K562 (cell line): ENCODE results near the gene SYNJ2. TPM values are rescaled to one million over a fixed set of nuclear protein-coding genes. Genes with fewer than 3 reads are reported as not detected.

Source experiments
- ASH1L ChIP-seq: fragments of 450-650 bp; IDR thresholded peaks from 2 replicates; pipeline ENCODE4 v1.6.1; 2018; ENCODE audit warnings: borderline replicate concordance, mild to moderate bottlenecking, low read depth; ENCODE audit not compliant: partially characterized antibody
- FIP1L1 ChIP-seq: fragments of 200-400 bp; formaldehyde crosslinking; IDR thresholded peaks from 2 replicates; pipeline ENCODE4 v1.6.1; 2018; ENCODE audit warnings: mild to moderate bottlenecking, low read depth, low read length; ENCODE audit not compliant: poor library complexity, severe bottlenecking
- GABPB1 ChIP-seq: sonication (generic); formaldehyde crosslinking; IDR thresholded peaks from 2 replicates; pipeline ENCODE4 v1.8.0; 2022; ENCODE audit warnings: mild to moderate bottlenecking, missing genetic modification reagents
- HMGN3 ChIP-seq: IDR thresholded peaks from 2 replicates; pipeline ENCODE4 v1.6.1; 2011; ENCODE audit warnings: borderline replicate concordance, low read depth, mild to moderate bottlenecking, mixed read lengths, low read length; ENCODE audit not compliant: insufficient read length; ENCODE audit errors: extremely low read depth
- KAT2B ChIP-seq: IDR thresholded peaks from one replicate; pipeline ENCODE4 v1.6.1; 2012; ENCODE audit warnings: low read depth, mild to moderate bottlenecking, control low read depth, inconsistent platforms, low read length, moderate library complexity
- MBD2 ChIP-seq: sonication (generic); IDR thresholded peaks from 2 replicates; pipeline ENCODE4 v1.6.1; 2016; ENCODE audit warnings: low read depth, borderline replicate concordance
- PHF20 ChIP-seq: fragments of 450-650 bp; IDR thresholded peaks from 2 replicates; pipeline ENCODE4 v1.6.1; 2018; ENCODE audit not compliant: partially characterized antibody
- PRPF4 ChIP-seq: fragments of 200-400 bp; formaldehyde crosslinking; IDR thresholded peaks from one replicate; pipeline ENCODE4 v1.6.1; 2017; ENCODE audit warnings: low read length, low read depth, mild to moderate bottlenecking; ENCODE audit not compliant: insufficient read depth, poor library complexity, severe bottlenecking
- PTBP1 ChIP-seq: fragments of 200-400 bp; formaldehyde crosslinking; IDR thresholded peaks from 2 replicates; pipeline ENCODE4 v1.6.1; 2017; ENCODE audit warnings: low read depth, low read length
- ZNF124 ChIP-seq: sonication (generic); formaldehyde crosslinking; IDR thresholded peaks from 2 replicates; pipeline ENCODE4 v1.8.1; 2022; ENCODE audit warnings: missing genetic modification reagents
- ZNF134 ChIP-seq: fragments of 250-450 bp; sonication (Bioruptor Pico); conservative IDR thresholded peaks from 2 replicates; pipeline ENCODE4 v1.4.0; 2020
- ZNF445 ChIP-seq: fragments of 250-450 bp; sonication (Bioruptor Pico); IDR thresholded peaks from 2 replicates; pipeline ENCODE4 v1.4.0; 2020; ENCODE audit warnings: low read depth, mild to moderate bottlenecking, moderate library complexity
- polyA plus RNA-seq, 8 experiments: library from polyadenylated mRNA; depleted of rRNA in 4 of 8; stranded (reverse) in 5 of 8; unstranded in 3 of 8; fragments of >200 nt; fragmentation: Nextera tagmentation in 2 of 8; fragmentation: Illumina TruSeq in 1 of 8; extraction: Ambion mirVana in 2 of 8; extraction: Trizol in 1 of 8; gene quantifications; 2 replicates each; pipeline versions ENCODE4 v1.2.1 to v1.2.3, GENCODE V29; 2011 to 2014; ENCODE audit warnings: inconsistent platforms in 1 of 8, missing spikeins in 1 of 8
- total RNA-seq, 7 experiments: library from RNA; depleted of rRNA in 6 of 7; stranded (reverse); fragments of >200 nt in 6 of 7; fragmentation: Illumina TruSeq in 2 of 7; extraction: Trizol in 2 of 7; gene quantifications; 2 replicates each; pipeline versions ENCODE4 v1.2.1 to v1.2.3, GENCODE V29; 2011 to 2021; ENCODE audit warnings: low replicate concordance in 1 of 7
- TF ChIP-seq, protein P1 (sequence below): fragments of 200-600 bp; sonication (generic); IDR thresholded peaks from one replicate; pipeline ENCODE4 v1.6.1; 2012; ENCODE audit warnings: mild to moderate bottlenecking, low read depth, low read length, inconsistent platforms
- TF ChIP-seq, protein P2 (sequence below), 3 experiments: fragments of 200-800 bp in 1 of 3; sonication (Bioruptor generic) in 1 of 3; sonication (generic) in 1 of 3; formaldehyde crosslinking in 1 of 3; IDR thresholded peaks; 2 replicates each; pipeline versions ENCODE4 v1.6.1 to v1.8.0; 2016 to 2022; ENCODE audit warnings: mild to moderate bottlenecking in 2 of 3, missing compliant biosample characterization in 2 of 3, missing genetic modification characterization in 2 of 3, missing genetic modification reagents in 1 of 3

Gene SYNJ2
- total and polyA plus RNA-seq, 9 of the 15 experiments (the other 6 are each of a cell fraction or from before 2014, with no cell fraction given) = 3.0 to 27.7 (median 17.8) TPM

DNA sequence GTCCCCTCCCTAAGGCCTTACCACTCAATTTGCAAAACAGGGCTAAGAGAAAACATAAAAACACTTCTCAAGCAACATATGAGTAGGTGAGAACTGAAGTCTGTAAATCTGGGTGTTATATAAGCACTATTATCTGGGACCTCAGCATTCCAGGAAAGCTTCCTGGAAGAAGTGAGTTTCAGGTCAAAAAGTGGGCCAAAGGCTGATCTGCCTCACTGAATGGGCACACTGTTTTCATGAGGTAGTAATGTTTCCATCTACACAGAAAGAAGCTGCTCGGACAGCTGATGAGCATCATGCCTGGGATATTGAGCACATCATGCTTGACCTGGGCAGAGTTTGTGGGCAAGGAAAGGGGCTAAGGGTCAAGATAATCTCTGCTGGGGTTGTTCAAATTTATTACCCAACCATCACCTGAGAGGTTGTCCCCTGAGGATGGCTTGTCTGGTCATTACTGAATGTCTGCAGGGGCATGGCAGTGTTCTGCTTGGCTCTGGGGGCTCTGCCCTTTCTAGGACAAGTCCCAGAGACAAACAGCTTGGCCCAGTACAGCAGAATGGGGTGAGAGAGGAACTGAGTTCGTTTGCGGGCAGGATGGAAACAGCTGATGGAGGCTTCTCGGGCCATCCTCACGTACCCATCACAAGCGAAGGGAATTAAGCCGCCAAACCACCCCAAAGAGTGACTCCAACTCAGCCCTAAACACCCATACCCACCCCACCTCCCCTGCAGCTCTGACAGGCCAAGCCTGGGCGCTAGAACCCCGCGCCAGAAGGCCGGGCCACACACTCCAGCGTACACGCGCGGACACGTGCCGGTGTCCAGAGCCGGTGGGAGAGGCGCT, 1.2 kb upstream of the SYNJ2 start (continued):
- TF ChIP-seq, protein P1, sequence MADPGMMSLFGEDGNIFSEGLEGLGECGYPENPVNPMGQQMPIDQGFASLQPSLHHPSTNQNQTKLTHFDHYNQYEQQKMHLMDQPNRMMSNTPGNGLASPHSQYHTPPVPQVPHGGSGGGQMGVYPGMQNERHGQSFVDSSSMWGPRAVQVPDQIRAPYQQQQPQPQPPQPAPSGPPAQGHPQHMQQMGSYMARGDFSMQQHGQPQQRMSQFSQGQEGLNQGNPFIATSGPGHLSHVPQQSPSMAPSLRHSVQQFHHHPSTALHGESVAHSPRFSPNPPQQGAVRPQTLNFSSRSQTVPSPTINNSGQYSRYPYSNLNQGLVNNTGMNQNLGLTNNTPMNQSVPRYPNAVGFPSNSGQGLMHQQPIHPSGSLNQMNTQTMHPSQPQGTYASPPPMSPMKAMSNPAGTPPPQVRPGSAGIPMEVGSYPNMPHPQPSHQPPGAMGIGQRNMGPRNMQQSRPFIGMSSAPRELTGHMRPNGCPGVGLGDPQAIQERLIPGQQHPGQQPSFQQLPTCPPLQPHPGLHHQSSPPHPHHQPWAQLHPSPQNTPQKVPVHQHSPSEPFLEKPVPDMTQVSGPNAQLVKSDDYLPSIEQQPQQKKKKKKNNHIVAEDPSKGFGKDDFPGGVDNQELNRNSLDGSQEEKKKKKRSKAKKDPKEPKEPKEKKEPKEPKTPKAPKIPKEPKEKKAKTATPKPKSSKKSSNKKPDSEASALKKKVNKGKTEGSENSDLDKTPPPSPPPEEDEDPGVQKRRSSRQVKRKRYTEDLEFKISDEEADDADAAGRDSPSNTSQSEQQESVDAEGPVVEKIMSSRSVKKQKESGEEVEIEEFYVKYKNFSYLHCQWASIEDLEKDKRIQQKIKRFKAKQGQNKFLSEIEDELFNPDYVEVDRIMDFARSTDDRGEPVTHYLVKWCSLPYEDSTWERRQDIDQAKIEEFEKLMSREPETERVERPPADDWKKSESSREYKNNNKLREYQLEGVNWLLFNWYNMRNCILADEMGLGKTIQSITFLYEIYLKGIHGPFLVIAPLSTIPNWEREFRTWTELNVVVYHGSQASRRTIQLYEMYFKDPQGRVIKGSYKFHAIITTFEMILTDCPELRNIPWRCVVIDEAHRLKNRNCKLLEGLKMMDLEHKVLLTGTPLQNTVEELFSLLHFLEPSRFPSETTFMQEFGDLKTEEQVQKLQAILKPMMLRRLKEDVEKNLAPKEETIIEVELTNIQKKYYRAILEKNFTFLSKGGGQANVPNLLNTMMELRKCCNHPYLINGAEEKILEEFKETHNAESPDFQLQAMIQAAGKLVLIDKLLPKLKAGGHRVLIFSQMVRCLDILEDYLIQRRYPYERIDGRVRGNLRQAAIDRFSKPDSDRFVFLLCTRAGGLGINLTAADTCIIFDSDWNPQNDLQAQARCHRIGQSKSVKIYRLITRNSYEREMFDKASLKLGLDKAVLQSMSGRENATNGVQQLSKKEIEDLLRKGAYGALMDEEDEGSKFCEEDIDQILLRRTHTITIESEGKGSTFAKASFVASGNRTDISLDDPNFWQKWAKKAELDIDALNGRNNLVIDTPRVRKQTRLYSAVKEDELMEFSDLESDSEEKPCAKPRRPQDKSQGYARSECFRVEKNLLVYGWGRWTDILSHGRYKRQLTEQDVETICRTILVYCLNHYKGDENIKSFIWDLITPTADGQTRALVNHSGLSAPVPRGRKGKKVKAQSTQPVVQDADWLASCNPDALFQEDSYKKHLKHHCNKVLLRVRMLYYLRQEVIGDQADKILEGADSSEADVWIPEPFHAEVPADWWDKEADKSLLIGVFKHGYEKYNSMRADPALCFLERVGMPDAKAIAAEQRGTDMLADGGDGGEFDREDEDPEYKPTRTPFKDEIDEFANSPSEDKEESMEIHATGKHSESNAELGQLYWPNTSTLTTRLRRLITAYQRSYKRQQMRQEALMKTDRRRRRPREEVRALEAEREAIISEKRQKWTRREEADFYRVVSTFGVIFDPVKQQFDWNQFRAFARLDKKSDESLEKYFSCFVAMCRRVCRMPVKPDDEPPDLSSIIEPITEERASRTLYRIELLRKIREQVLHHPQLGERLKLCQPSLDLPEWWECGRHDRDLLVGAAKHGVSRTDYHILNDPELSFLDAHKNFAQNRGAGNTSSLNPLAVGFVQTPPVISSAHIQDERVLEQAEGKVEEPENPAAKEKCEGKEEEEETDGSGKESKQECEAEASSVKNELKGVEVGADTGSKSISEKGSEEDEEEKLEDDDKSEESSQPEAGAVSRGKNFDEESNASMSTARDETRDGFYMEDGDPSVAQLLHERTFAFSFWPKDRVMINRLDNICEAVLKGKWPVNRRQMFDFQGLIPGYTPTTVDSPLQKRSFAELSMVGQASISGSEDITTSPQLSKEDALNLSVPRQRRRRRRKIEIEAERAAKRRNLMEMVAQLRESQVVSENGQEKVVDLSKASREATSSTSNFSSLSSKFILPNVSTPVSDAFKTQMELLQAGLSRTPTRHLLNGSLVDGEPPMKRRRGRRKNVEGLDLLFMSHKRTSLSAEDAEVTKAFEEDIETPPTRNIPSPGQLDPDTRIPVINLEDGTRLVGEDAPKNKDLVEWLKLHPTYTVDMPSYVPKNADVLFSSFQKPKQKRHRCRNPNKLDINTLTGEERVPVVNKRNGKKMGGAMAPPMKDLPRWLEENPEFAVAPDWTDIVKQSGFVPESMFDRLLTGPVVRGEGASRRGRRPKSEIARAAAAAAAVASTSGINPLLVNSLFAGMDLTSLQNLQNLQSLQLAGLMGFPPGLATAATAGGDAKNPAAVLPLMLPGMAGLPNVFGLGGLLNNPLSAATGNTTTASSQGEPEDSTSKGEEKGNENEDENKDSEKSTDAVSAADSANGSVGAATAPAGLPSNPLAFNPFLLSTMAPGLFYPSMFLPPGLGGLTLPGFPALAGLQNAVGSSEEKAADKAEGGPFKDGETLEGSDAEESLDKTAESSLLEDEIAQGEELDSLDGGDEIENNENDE = no peak
- TF ChIP-seq, protein P2, sequence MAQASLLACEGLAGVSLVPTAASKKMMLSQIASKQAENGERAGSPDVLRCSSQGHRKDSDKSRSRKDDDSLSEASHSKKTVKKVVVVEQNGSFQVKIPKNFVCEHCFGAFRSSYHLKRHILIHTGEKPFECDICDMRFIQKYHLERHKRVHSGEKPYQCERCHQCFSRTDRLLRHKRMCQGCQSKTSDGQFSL (CRISPR knock-in tag; IDR thresholded peaks at IDR 0.05) = peak; percentile 44; the same call in 1 of the 2 replicates
- TF ChIP-seq, protein P2 (tag; IDR thresholded peaks at IDR 0.05) = no peak
- no peak for TF ChIP-seq MBD2
- TF ChIP-seq ASH1L = no peak
- TF ChIP-seq PHF20 = no peak
- TF ChIP-seq ZNF124 (CRISPR knock-in tag) = no peak
- TF ChIP-seq PTBP1 = 0 out of 2 replicates have a peak, but pooled peaks have one; percentile 15
- no peak for TF ChIP-seq HMGN3
- no peak for TF ChIP-seq KAT2B
- no peak for TF ChIP-seq ZNF445 (CRISPR knock-in tag)
- TF ChIP-seq PRPF4 = no peak
- TF ChIP-seq ZNF134 = no peak
- TF ChIP-seq GABPB1 (CRISPR knock-in tag) = 0 out of 2 replicates have a peak, but pooled peaks have one; percentile 42
- TF ChIP-seq FIP1L1 = no peak
